HepG2 (cell line): ENCODE data around the gene GPR162. TPM values are rescaled to one million over a fixed set of nuclear protein-coding genes. Genes with fewer than 3 reads are reported as not detected.

Experiments used
- ARNT2 ChIP-seq: sonication (generic); formaldehyde crosslinking; IDR thresholded peaks from 2 replicates; pipeline ENCODE4 v1.8.0; 2022; ENCODE audit warnings: mild to moderate bottlenecking, low read depth, missing genetic modification reagents, moderate library complexity
- BHLHE40 ChIP-seq: IDR thresholded peaks from 2 replicates; pipeline ENCODE4 v1.6.1; 2011; ENCODE audit warnings: low read length, improper control_type of control experiment
- CREBL2 ChIP-seq: sonication (generic); formaldehyde crosslinking; IDR thresholded peaks from 2 replicates; pipeline ENCODE4 v1.8.1; 2023; ENCODE audit warnings: missing genetic modification reagents, mild to moderate bottlenecking, borderline replicate concordance
- DPF2 ChIP-seq: sonication (generic); formaldehyde crosslinking; IDR thresholded peaks from 2 replicates; pipeline ENCODE4 v1.4.0; 2020; ENCODE audit warnings: mild to moderate bottlenecking, low read depth, missing genetic modification reagents, borderline replicate concordance
- ELF4 ChIP-seq: sonication (generic); formaldehyde crosslinking; IDR thresholded peaks from 2 replicates; pipeline ENCODE4 v1.5.0; 2020; ENCODE audit warnings: missing genetic modification reagents, mild to moderate bottlenecking, moderate library complexity, borderline replicate concordance
- ETV5 ChIP-seq: IDR thresholded peaks from 2 replicates; pipeline ENCODE4 v1.6.1; 2018; ENCODE audit warnings: missing biosample characterization, missing genetic modification reagents, inconsistent platforms, borderline replicate concordance
- KDM1A ChIP-seq: IDR thresholded peaks from 2 replicates; pipeline ENCODE4 v1.6.1; 2016; ENCODE audit warnings: missing compliant biosample characterization
- NFYC ChIP-seq: IDR thresholded peaks from 2 replicates; pipeline ENCODE4 v1.6.1; 2016; ENCODE audit warnings: missing genetic modification reagents, missing compliant biosample characterization
- PCBP1 ChIP-seq: fragments of 200-400 bp; formaldehyde crosslinking; IDR thresholded peaks from 2 replicates; pipeline ENCODE4 v1.6.1; 2017; ENCODE audit warnings: mild to moderate bottlenecking, low read depth, low read length, borderline replicate concordance
- PCBP2 ChIP-seq: fragments of 200-400 bp; formaldehyde crosslinking; optimal IDR thresholded peaks from 2 replicates; pipeline ENCODE3; 2018; ENCODE audit warnings: low read length, low read depth; ENCODE audit not compliant: poor library complexity, severe bottlenecking
- PHF5A ChIP-seq: IDR thresholded peaks from one replicate; pipeline ENCODE4 v1.6.1; 2018; ENCODE audit warnings: low read depth, missing genetic modification reagents; ENCODE audit not compliant: unreplicated experiment
- POLR2AphosphoS5 ChIP-seq: IDR thresholded peaks from 2 replicates; pipeline ENCODE4 v1.6.1; 2012; ENCODE audit warnings: low read depth, low read length
- SOX13 ChIP-seq, 3 experiments: fragments of 450-650 bp in 1 of 3; sonication (generic) in 1 of 3; formaldehyde crosslinking in 1 of 3; IDR thresholded peaks in 2 of 3; conservative IDR thresholded peaks in 1 of 3; 2 replicates each; pipeline versions ENCODE4 v1.5.0 to v1.6.1; 2016 to 2020; ENCODE audit warnings: antibody characterized with exemption in 1 of 3, mild to moderate bottlenecking in 1 of 3, missing compliant biosample characterization in 1 of 3, missing genetic modification reagents in 1 of 3, moderate library complexity in 1 of 3
- SRY ChIP-seq: sonication (generic); formaldehyde crosslinking; IDR thresholded peaks from 2 replicates; pipeline ENCODE4 v1.8.0; 2022; ENCODE audit warnings: mild to moderate bottlenecking, missing genetic modification reagents
- TBX2 ChIP-seq: sonication (generic); formaldehyde crosslinking; IDR thresholded peaks from 2 replicates; pipeline ENCODE4 v1.5.0; 2020; ENCODE audit warnings: missing genetic modification reagents, mild to moderate bottlenecking, borderline replicate concordance
- TGIF2 ChIP-seq: IDR thresholded peaks from 2 replicates; pipeline ENCODE4 v1.6.1; 2016; ENCODE audit warnings: control low read depth, missing compliant biosample characterization
- ZBTB2 ChIP-seq: sonication (generic); formaldehyde crosslinking; IDR thresholded peaks from 2 replicates; pipeline ENCODE4 v1.8.0; 2022; ENCODE audit warnings: low read depth, missing genetic modification reagents
- ZBTB20 ChIP-seq: sonication (generic); formaldehyde crosslinking; IDR thresholded peaks from 2 replicates; pipeline ENCODE4 v1.8.1; 2023; ENCODE audit warnings: missing genetic modification reagents, low read depth, mild to moderate bottlenecking, borderline replicate concordance
- ZFX ChIP-seq: sonication (generic); formaldehyde crosslinking; IDR thresholded peaks from 2 replicates; pipeline ENCODE4 v1.4.0; 2020; ENCODE audit warnings: mild to moderate bottlenecking, low read depth, missing genetic modification reagents, moderate library complexity
- ZNF136 ChIP-seq: sonication (generic); formaldehyde crosslinking; IDR thresholded peaks from 2 replicates; pipeline ENCODE4 v1.8.1; 2022; ENCODE audit warnings: low read depth, mild to moderate bottlenecking, moderate library complexity, missing genetic modification reagents
- ZNF333 ChIP-seq: sonication (generic); formaldehyde crosslinking; IDR thresholded peaks from 2 replicates; pipeline ENCODE4 v1.4.0; 2020; ENCODE audit warnings: mild to moderate bottlenecking, missing genetic modification reagents, borderline replicate concordance
- ZNF335 ChIP-seq: sonication (generic); formaldehyde crosslinking; IDR thresholded peaks from 2 replicates; pipeline ENCODE4 v1.4.0; 2020; ENCODE audit warnings: missing genetic modification reagents
- ZNF598 ChIP-seq: sonication (generic); formaldehyde crosslinking; IDR thresholded peaks from 2 replicates; pipeline ENCODE4 v1.5.1; 2020; ENCODE audit warnings: mild to moderate bottlenecking, missing genetic modification reagents, borderline replicate concordance
- ZNF772 ChIP-seq: sonication (generic); formaldehyde crosslinking; IDR thresholded peaks from 2 replicates; pipeline ENCODE4 v1.5.0; 2020; ENCODE audit warnings: mild to moderate bottlenecking, missing genetic modification reagents
- ZNF773 ChIP-seq: sonication (generic); formaldehyde crosslinking; IDR thresholded peaks from 2 replicates; pipeline ENCODE4 v1.4.0; 2020; ENCODE audit warnings: missing genetic modification reagents, borderline replicate concordance
- polyA plus RNA-seq, 8 experiments: library from polyadenylated mRNA; depleted of rRNA in 3 of 8; stranded (reverse) in 7 of 8; unstranded in 1 of 8; fragments of >200 nt; fragmentation: Illumina TruSeq in 4 of 8; extraction: Trizol in 4 of 8; gene quantifications; 2 replicates each; pipeline versions ENCODE4 v1.2.1 to v1.2.3, GENCODE V29; 2011 to 2016; ENCODE audit warnings: low read depth in 4 of 8, missing spikeins in 1 of 8, mixed read lengths in 1 of 8; ENCODE audit not compliant: insufficient read depth in 1 of 8
- total RNA-seq, 5 experiments: library from RNA; depleted of rRNA; stranded (reverse); fragments of >200 nt; fragmentation: Illumina TruSeq; extraction: Trizol; gene quantifications; 2 replicates each; pipeline ENCODE4 v1.2.3, GENCODE V29; 2016; ENCODE audit warnings: low read depth in 1 of 5

GPR162 gene
- total and polyA plus RNA-seq, 2 of the 13 experiments (the other 11 are each of a cell fraction or from before 2014, with no cell fraction given), result 0.08 TPM; not detected in 1

GRCh38 chr12:6851921-6852650, 30.5 kb downstream of the GPR162 start, which contains the start of gene USP5 (continued):
- TF ChIP-seq ZNF333 (CRISPR knock-in tag) (peak; percentile 67; the same call in 1 of the 2 replicates), KDM1A (CRISPR knock-in tag) (no peak), ZNF772 (CRISPR knock-in tag) (peak; percentile 63), ARNT2 (CRISPR knock-in tag) (peak; percentile 60; the same call in 1 of the 2 replicates), TGIF2 (CRISPR knock-in tag) (0 out of 2 replicates have a peak, but pooled peaks have one; percentile 4), ETV5 (CRISPR knock-in tag) (peak; percentile 33; the same call in 1 of the 2 replicates), DPF2 (CRISPR knock-in tag) (no peak), PCBP1 (peak; percentile 88; the same call in 1 of the 2 replicates), PCBP2 (no peak), NFYC (CRISPR knock-in tag) (peak; percentile 90), SOX13 (IDR thresholded peaks at IDR 0.05) (no peak), SOX13 (CRISPR knock-in tag; conservative IDR thresholded peaks at IDR 0.05 in 1 of 2, IDR thresholded peaks at IDR 0.05 in 1 of 2) (peak in 1 of 2 experiments; percentile 11; a peak in 1 of 4 replicates), ELF4 (CRISPR knock-in tag) (peak; percentile 83; the same call in 1 of the 2 replicates), ZFX (CRISPR knock-in tag) (peak; percentile 99), ZNF136 (CRISPR knock-in tag) (0 out of 2 replicates have a peak, but pooled peaks have one; percentile 45), ZNF598 (CRISPR knock-in tag) (0 out of 2 replicates have a peak, but pooled peaks have one; percentile 6), TBX2 (CRISPR knock-in tag) (peak; percentile 74), BHLHE40 (peak; percentile 67), ZBTB20 (CRISPR knock-in tag) (peak; percentile 30; the same call in 1 of the 2 replicates), POLR2AphosphoS5 (peak; percentile 66), ZNF335 (CRISPR knock-in tag) (peak; percentile 97), ZNF773 (CRISPR knock-in tag) (peak; percentile 19; the same call in 1 of the 2 replicates), SRY (CRISPR knock-in tag) (peak; percentile 75; the same call in 1 of the 2 replicates), ZBTB2 (CRISPR knock-in tag) (peak; percentile 47; the same call in 1 of the 2 replicates), PHF5A (CRISPR knock-in tag) (peak; percentile 13), CREBL2 (CRISPR knock-in tag) (0 out of 2 replicates have a peak, but pooled peaks have one; percentile 37)
